ENCODE measurements around the gene LINC00237. TPM values are rescaled to one million over a fixed set of nuclear protein-coding genes. Genes with fewer than 3 reads are reported as not detected.

The LINC00237 gene
- total RNA-seq, 2 donors from 2014 or later = 2.0 TPM; not detected in 1

DNA sequence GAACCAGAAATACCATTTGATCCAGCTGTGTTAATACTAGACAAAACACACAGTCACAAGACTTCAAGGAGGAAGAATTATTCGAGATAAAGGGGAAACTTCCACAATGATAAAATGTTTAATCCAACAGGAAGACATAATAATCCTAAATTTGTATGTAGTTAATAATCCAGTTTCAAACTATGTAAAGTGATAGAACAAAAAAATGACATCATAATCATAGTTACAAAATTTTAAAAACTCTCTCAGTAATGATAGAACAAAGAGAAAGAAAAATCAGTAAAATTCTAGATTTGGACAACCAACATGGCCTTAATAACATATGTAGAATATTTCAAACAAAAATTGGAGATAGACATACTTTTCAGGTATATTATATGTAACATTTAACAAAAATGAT, 38.9 kb downstream of the LINC00237 start:
- WGBS, 2 experiments (ENCODE audit: insufficient coverage in 1 of 2, insufficient read length in 1 of 2) = 100% methylated on average over 1 of the region's 1 CpG; no CpG with 5 or more reads in 1 of the 2 experiments
- TF ChIP-seq, protein P1, sequence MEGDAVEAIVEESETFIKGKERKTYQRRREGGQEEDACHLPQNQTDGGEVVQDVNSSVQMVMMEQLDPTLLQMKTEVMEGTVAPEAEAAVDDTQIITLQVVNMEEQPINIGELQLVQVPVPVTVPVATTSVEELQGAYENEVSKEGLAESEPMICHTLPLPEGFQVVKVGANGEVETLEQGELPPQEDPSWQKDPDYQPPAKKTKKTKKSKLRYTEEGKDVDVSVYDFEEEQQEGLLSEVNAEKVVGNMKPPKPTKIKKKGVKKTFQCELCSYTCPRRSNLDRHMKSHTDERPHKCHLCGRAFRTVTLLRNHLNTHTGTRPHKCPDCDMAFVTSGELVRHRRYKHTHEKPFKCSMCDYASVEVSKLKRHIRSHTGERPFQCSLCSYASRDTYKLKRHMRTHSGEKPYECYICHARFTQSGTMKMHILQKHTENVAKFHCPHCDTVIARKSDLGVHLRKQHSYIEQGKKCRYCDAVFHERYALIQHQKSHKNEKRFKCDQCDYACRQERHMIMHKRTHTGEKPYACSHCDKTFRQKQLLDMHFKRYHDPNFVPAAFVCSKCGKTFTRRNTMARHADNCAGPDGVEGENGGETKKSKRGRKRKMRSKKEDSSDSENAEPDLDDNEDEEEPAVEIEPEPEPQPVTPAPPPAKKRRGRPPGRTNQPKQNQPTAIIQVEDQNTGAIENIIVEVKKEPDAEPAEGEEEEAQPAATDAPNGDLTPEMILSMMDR (conservative IDR thresholded peaks at IDR 0.05) = no peak
- no peak overlapping the region for H3K4me3 ChIP-seq (ENCODE audit: low read length)
- H3K27me3 ChIP-seq (ENCODE audit: control insufficient read depth, insufficient read depth, low read length, poor library complexity, severe bottlenecking) = no peaks in the 10 kb centered on the region
- H3K9me3 Mint-ChIP-seq = no peaks in the 10 kb centered on the region
- no peak for DNase-seq
- H3K4me3 Mint-ChIP-seq = no peak overlapping the region
- H3K36me3 Mint-ChIP-seq (ENCODE audit: low read depth) = no peaks in the 10 kb centered on the region
- no peaks in the 10 kb centered on the region for H3K36me3 ChIP-seq (ENCODE audit: control insufficient read depth, insufficient read depth, low read length)
- no peak overlapping the region for H3K27ac ChIP-seq (ENCODE audit: low read depth, low read length)
- no peaks in the 10 kb centered on the region for H3K9me3 ChIP-seq (ENCODE audit: control insufficient read depth, low read length)
- no peaks in the 10 kb centered on the region for H3K4me1 ChIP-seq (ENCODE audit: control insufficient read depth, insufficient read depth, low read length)
- H3K27ac Mint-ChIP-seq = no peak overlapping the region
- no peaks in the 10 kb centered on the region for H3K27me3 Mint-ChIP-seq (ENCODE audit: insufficient read depth)
- H3K9ac ChIP-seq (ENCODE audit: extremely low read depth, low read length, poor library complexity, severe bottlenecking) = no peak overlapping the region
- H3K4me1 Mint-ChIP-seq = no peaks in the 10 kb centered on the region

DNA sequence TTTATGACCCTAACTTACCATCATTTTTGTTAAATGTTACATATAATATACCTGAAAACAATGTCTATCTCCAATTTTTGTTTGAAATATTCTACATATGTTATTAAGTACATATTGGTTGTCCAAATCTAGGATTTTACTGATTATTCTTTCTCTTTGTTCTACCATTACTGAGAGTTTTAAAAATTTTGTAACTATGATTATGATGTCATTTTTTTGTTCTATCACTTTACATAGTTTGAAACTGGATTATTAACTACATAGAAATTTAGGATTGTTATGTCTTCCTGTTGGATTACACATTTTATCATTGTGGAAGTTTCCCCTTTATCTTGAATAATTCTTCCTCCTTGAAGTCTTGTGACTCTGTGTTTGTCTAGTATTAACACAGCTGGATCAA, 41.2 kb downstream of the LINC00237 start:
- H3K4me1 ChIP-seq (ENCODE audit: control insufficient read depth, insufficient read depth, low read length) = no peaks in the 10 kb centered on the region
- no peaks in the 10 kb centered on the region for H3K9me3 Mint-ChIP-seq
- no peaks in the 10 kb centered on the region for H3K27me3 Mint-ChIP-seq (ENCODE audit: insufficient read depth)
- DNase-seq = no peak
- no peaks in the 10 kb centered on the region for H3K9me3 ChIP-seq (ENCODE audit: control insufficient read depth, low read length)
- H3K9ac ChIP-seq (ENCODE audit: extremely low read depth, low read length, poor library complexity, severe bottlenecking) = no peak overlapping the region
- no peaks in the 10 kb centered on the region for H3K27me3 ChIP-seq (ENCODE audit: control insufficient read depth, insufficient read depth, low read length, poor library complexity, severe bottlenecking)
- no peak overlapping the region for H3K27ac Mint-ChIP-seq
- no peak overlapping the region for H3K27ac ChIP-seq (ENCODE audit: low read depth, low read length)
- H3K36me3 Mint-ChIP-seq (ENCODE audit: low read depth) = no peaks in the 10 kb centered on the region
- H3K36me3 ChIP-seq (ENCODE audit: control insufficient read depth, insufficient read depth, low read length) = no peaks in the 10 kb centered on the region
- no peaks in the 10 kb centered on the region for H3K4me1 Mint-ChIP-seq
- no peak overlapping the region for H3K4me3 Mint-ChIP-seq
- no peak overlapping the region for H3K4me3 ChIP-seq (ENCODE audit: low read length)
- TF ChIP-seq, protein P1 (conservative IDR thresholded peaks at IDR 0.05) = no peak

DNA sequence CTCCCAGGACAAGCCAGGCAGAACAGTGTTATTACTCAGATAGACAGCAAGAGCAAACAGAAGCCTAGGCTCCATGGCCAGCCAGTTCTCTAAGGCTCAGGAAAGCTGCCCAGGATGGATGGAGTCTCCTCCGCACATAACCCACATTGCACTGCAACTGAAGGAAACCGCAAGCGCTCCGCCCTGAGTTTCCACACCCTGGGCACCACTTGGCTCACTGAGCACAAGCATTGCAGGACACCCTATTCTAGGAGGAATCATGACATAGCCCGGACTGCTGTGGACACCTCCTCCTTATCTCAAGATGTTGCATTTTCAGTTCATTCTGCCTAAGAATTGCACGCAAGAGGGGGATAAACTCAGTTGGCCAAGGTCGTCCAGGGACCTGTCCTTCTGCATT, 42.9 kb downstream of the LINC00237 start:
- H3K9me3 Mint-ChIP-seq = no peaks in the 10 kb centered on the region
- no peak overlapping the region for H3K9ac ChIP-seq (ENCODE audit: extremely low read depth, low read length, poor library complexity, severe bottlenecking)
- WGBS, 2 experiments (ENCODE audit: insufficient coverage in 1 of 2, insufficient read length in 1 of 2) = 92 to 93% methylated on average over 5 to 7 of the region's 7 CpGs

More for the DNA sequence above, 42.9 kb downstream of the LINC00237 start:
- H3K27ac Mint-ChIP-seq = no peak overlapping the region
- TF ChIP-seq, protein P1 (conservative IDR thresholded peaks at IDR 0.05) = no peak
- Histone ChIP-seq H3K4me3 (ENCODE audit: low read length) (no peak overlapping the region), H3K4me1 (ENCODE audit: control insufficient read depth, insufficient read depth, low read length) (no peaks in the 10 kb centered on the region), H3K27ac (ENCODE audit: low read depth, low read length) (no peak overlapping the region), H3K36me3 (ENCODE audit: control insufficient read depth, insufficient read depth, low read length) (no peaks in the 10 kb centered on the region), H3K9me3 (ENCODE audit: control insufficient read depth, low read length) (no peaks in the 10 kb centered on the region), H3K27me3 (ENCODE audit: control insufficient read depth, insufficient read depth, low read length, poor library complexity, severe bottlenecking) (no peaks in the 10 kb centered on the region)
- DNase-seq = no peak
- no peak overlapping the region for H3K4me3 Mint-ChIP-seq
- H3K4me1 Mint-ChIP-seq = no peaks in the 10 kb centered on the region
- H3K36me3 Mint-ChIP-seq (ENCODE audit: low read depth) = no peaks in the 10 kb centered on the region
- H3K27me3 Mint-ChIP-seq (ENCODE audit: insufficient read depth) = no peaks in the 10 kb centered on the region

Data from endodermal cell (in vitro differentiated cells).